GM19099 (cell line): ENCODE results near the gene CHST11.

Experiments
- POLR2A ChIP-seq: IDR thresholded peaks from 3 replicates; pipeline ENCODE4 v1.6.1; 2011; ENCODE audit warnings: low read depth; ENCODE audit not compliant: insufficient read length; ENCODE audit errors: extremely low read depth

CHST11 gene

DNA sequence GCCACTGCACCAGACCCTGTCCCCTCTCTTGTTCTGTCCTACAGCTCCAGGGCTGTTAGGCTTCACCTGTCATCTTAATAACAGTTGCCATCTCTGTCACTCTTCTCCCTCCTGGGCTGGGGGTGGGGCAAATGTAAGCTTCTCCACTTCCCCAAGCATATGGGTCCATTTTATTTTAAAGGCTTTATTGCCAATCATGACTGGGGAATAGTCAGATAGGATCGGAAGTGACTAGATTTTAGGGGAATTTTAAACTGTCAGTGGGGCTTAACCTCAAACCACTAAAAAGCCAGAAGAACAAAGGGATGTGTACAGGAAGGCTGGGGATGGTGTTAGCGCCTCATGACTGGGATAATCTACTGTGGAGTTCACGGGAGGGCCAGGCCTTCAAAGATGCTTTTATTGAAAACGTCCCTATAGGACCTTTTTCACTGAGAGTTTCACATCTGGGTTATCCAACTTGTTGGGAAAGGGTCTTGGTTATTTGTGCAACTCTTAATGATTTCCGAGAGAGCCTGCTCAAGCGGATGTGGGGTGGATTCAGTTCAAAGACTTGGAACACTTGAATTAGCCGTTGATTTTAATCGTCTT, 41.6 kb downstream of the CHST11 start:
- TF ChIP-seq POLR2A: no peak

DNA sequence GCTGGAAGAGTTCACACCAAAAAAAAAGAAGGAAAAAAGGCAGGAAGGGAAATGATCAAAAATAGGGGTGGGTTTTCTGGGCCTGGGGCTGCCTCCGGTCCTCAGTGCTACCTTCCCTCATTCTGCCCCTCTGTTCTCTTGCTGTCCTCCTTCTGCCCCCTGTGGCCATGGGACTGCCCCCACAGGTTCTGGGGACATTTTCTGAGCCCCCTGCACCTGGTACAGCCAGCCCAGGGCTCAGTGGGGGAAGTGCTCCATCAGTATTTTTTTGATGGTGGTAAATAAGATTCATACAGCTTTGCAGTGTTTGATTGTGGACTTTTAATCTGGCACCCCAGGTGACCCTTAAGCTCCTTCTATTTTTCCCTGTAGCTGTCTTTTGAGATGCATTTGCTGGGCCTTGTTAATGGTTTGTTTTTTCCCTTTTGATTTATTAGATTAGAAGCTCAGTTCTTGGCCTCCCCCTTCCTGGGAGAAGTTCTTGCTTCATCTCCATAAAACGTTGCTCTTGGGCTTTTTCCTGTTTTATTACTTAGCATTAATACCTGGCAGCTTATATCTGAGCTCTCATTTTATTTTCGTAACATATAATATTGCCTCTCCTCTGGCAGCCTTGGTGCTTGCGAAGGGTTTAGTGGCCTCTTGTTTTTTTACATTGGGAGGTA, 43.1 kb downstream of the CHST11 start:
- no peak for TF ChIP-seq POLR2A

DNA sequence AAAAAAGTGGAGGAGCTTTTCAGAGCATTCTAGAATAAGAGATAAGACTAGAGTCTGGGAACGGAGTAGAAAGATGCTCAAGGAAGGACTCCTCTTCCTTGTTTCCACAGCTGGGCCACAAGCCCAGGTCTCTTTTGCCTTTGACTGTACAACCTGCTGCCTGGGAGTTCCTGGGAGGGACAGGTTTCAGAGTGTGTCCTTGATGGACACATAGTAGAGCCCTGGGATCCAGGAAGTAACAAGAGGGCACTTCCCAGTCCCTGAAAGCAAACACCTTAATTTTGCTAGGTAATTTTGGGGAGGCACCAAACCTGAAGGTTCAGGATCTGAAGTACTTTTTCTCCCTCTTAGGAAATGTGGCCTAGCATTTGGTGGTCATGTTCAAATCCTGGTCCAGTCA, 44.4 kb downstream of the CHST11 start:
- no peak for TF ChIP-seq POLR2A

DNA sequence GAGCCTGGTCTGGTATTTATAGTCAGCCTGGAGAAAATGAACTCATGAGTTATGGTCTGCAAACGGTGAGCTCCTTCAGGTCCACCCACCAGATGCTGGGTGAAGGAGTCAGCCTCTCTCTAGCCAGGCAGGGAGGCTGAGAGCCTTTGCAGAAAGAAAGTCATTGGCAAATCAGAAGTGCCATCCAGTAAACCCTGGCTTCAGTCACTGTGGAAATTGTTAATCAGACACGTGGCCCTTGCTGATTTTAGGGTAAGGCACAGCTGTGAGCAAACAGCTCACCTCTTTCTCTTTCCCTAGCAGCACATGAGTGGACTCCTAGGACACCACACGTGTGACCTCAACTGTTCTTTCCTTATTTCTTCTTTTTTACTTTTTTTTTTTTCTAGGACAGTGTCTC, 44.9 kb downstream of the CHST11 start:
- TF ChIP-seq POLR2A: no peak

DNA sequence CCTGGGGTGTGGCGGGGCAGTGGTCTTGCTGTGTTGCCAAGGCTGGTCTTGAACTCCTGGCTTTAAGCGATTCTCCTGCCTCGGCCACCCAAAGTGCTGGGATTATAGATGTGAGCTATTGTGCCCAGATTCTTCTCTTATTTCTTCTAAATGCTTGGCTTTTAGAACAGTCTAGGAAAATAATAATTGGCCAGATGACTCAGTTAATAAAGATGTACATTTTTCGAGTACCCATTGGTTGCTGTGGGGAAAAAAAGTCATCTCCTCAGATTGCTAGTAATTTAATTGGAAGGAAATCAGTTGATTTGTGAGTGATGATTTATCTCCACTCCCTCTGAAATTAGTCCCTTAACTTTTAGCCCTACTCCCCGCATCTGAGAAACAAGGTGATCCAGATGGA, 45.5 kb downstream of the CHST11 start:
- TF ChIP-seq POLR2A: no peak

DNA sequence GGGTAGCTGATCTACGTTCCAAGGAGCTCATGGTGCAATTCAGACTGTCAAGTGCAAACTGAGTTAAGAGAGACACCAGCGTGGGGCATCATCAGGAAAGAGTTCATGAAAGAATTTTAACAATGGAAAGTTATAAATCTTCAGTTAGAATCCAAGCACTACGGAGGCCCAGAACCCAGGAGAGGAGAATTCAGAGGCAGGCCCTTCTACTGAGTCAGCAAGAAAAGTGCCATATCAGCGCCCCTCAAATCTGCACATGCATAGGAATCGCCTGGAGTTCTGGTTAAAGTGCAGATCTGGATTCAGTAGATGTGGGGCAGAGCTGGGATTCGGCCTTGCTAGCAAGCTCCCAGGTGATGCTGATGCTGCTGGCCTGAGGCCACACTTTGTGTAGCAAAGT, 45.9 kb downstream of the CHST11 start:
- TF ChIP-seq POLR2A: no peak

DNA sequence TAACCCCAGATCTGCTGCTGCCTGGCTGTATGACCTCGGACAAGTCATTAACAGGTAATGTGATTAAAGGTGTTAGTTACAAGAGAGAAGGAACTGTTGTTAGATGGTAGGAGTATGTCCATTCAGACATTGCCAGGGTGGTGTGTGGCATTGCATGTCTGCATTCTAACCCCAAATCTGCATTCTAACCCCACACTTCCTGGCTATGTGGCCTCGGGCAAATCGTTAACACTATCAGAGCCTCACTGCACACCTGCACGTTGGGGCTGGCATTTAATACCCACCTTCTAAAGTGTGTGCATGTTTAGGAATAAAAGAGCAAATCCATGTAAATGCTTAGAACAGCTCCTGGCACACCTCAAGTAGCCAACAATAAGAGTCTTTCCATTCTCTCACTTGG, 46.4 kb downstream of the CHST11 start:
- no peak for TF ChIP-seq POLR2A

DNA sequence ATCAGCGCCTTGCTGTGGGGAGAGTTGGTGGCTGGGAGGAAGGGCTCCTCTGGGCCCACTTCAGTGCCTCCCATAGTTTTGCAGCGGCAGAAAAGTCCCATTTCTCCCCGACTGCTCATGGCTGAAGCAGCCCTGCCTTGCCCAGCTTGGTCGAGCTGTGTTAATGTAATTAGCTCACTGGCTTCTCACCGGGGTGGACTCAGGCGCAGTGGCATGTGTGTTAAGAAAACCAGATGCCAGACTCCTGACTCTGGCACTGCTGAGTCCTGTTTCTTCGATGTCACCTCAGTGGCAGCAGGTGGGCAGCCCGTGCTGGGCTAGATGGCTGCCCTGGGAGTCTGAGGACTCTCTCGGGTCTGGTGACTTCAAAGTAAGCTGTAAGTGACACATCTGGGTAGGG, 47.4 kb downstream of the CHST11 start:
- TF ChIP-seq POLR2A: no peak

DNA sequence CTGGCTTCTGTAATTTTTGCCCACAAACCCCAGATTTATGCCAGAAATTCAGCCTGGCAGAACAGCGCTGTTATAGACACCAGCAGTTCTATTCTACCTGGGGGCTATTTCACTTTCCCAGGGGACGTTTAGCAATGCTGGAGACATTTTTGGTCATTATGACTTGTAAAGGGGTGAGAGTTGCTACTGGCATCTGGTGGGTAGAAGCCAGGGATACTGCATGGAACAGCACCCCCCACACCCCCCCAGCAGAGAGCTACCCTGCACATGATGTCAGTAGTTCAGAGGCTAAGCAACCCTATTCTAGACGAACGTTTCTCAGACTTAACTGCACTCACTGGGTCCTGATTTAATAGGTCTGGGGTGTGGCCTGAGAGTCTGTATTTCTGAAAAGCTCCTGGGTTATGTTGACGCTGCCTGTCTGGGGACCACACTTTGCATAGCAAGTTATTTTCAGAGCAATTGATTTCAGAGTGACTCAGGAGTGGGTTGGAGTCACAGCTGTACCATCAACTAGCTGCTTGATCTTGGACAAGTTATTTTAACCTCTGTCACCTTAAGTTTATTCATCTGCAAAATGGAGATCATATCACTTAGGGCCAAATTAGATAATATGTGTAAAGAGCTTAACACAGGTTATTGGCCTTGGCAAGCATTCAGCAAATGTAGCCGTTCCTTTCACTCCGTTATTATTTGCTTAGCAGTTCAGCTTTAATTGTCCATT, 48.5 kb downstream of the CHST11 start:
- peak; percentile 41 for TF ChIP-seq POLR2A

DNA sequence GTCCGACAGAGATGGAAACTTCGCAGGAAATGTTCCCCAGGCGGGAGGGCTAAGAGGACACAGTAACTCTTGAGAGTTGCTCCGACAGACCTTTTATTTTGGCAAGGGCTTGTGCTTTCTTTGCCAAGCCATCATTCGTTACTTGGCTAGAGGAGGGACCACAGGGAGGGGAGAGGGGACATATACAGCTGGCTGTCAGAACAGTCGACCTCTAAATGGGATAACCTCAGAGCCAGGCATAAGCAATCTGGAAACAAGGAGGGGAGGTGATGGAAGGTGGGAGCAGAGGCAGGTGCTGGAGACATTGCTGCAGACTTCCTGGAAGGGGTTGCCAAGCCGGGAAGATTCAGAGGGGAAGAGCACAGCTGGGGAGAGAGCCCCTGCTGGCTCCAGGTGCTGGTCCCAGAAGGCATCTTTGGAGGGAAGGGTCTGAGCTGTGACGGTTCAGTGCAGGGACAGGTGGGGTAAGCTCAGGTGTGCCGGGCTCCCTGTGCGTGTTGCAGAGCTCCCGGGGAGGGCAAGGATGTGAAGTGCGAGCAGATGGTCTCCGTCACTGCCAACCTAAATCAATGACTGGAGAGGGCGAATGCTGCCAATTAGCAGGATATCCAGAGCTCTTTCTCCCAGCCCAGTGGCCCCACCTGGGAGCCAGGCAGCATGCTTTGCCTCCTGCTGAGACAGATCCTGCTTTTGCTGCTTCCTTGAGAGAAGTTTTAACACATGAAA, 50.1 kb downstream of the CHST11 start:
- TF ChIP-seq POLR2A: no peak

DNA sequence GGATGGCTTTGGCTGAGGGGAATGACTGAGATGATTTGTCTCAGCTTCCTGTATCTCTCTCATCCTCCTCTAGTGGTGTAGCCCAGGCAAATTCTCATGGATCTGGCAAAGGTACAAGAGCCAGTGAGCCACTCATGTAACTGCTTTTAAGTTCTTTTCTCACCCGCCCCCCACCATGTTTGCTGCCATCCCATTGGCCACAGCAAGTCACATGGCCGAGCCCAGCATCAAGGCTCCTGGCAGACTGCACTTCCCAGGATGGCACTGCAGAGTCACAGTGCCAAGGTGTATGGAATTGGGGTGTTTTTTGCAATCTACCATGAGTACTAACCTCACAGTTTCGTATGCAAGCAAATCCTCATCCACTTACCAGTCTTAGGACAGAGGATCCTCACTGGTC, 50.9 kb downstream of the CHST11 start:
- no peak for TF ChIP-seq POLR2A

DNA sequence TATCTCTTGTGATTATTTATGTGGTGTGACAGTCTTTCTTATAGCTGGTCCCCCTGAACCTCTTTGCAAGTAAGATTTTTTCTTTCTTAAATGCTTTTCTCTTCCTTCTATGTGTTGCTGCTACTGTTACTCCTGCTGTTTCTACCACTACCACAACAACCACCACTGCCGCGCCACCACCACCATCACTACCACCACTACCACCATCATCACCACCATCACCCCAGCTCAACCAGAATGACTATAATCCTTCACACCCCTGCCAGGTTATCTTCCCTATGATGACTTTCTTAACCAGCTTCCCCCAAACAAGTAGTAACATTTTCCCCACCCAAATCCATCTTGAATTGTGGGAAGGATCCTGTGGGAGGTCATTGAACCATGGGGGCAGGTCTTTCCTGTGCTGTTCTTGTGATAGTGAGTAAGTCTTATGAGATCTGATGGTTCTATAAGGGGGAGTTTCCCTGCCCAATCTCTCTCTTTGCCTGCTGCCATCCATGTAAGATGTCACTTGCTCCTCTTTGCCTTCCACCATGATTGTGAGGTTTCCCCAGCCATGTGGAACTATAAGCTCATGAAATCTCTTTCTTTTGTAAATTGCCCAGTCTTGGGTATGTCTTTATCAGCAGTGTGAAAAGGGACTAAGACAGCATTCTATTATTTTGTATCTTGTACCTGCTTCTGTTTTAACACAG, 52.2 kb downstream of the CHST11 start:
- TF ChIP-seq POLR2A: no peak

DNA sequence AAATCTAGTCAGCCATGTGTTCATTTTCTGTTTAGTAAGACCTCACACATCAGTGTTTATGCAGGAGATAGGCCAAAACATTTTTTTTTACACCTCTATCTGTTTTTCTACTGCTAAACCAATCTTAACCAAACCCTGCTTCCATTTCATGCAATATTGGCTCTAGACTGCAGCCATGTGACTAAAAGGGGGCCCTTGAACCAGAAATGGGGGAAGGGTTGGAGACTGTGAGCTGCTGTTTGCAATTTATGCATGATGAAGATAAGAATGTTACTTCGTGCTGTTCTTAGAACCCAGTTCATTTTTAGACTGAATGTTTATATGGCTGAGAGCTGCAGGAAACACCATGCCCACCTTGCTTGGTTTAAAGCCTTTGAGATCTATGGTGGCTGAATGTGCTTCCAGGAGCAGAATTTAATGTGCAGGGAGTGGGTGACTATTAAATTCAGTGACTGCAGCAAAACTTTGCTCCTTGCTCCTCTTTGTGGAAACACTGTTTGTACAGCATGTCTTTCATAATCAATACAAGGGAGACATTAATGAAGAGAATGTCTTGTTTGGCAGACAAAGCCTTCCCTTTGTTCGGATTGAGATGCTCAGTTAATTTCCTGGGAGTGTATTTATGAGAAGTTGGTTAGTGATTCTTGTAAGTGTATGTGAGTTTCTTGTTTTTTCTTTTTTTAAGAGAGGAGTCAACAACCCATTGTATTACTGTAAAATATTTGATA, 53.6 kb downstream of the CHST11 start:
- no peak for TF ChIP-seq POLR2A

DNA sequence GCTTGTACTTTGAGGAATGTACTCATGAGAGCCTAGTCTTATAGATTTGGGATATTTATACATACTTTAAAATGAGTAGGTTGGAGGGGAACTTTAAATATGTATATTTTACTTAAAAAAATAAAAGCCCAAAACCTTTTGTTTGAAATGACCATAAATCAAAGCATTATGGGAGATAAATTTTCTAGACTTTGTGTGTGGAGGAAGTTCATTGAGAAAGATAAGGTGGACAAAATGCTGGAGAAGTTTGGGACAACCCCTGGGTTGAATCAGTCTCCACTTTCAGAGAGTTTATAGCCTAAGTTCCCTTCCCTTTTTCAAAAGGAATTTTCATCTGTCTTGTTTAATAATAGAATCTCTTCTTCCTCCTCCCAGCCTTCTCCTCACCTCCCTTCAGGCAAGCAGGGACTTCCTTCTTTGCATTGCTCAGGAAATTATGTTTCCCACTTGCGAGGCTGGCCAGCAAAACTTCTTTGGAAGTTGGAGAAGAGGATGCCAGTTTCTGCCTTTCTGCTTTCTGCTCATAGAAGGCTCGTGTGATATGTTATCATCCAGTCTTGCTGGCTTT, 54.2 kb downstream of the CHST11 start:
- no peak for TF ChIP-seq POLR2A
